RKO (cell line): ENCODE measurements around the gene PNPLA1.
"Not testable (repeated sequence)": the region's sequence is repeated elsewhere in the genome, so short reads cannot be mapped to it uniquely, and the experiment has no call there.

Experiments
- DNase-seq: peaks from one replicate; pipeline ENCODE4 v3.0.0-alpha.2; 2016; ENCODE audit warnings: low spot score

Gene PNPLA1

DNA sequence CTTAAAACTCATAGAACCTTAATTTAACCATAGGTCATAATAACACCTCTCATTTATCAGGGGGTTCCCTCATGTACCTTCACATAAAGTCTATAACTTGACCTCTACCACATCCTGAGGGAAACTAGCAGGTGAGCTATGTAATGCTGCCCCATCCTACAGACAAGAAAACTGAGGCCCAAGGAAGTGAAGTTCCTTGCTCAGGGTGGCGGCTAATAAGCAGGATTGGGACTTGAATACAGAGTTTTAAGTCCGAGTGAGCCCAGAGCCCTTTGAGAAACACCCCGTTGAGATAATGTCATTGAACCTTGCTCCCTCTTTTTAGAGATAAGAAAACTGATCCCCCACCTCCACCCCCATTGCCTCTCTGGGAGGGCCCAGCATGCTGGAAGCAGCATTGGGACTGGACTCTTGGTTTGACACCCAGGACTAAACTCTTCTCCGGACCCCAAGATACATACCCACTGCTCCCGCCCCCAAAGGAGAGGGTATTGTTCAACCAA is 66.4 kb downstream of the PNPLA1 start:
- no peak for DNase-seq

DNA sequence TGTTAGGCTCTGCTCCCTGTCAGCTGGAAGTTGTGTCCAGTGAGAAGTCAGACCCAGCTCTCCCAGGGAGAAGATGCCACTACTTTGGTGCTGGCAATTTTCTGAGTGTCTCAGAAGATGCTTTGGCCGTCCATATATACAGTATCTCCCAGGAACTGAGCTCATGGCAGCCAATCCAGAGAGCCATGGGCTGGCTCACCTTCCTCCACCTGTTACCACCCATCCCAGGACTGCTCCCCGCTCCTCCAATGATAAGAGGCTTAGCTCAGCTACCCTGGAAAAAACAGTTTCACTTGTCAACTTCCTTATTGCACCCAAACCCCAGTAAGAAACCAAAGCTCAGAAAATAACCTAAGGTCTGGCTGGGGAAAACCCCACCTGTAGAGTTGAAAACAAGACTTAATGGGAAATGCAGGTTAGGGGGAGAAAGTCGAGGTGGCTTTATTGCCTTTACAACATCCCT is 67.0 kb downstream of the PNPLA1 start, which contains the start of gene BNIP5:
TSS of gene BNIP5 (minus strand) at position 110 of the 463 bp plus-strand sequence. CDS start 6,198 bp downstream, outside the sequence.
- DNase-seq = no peak

DNA sequence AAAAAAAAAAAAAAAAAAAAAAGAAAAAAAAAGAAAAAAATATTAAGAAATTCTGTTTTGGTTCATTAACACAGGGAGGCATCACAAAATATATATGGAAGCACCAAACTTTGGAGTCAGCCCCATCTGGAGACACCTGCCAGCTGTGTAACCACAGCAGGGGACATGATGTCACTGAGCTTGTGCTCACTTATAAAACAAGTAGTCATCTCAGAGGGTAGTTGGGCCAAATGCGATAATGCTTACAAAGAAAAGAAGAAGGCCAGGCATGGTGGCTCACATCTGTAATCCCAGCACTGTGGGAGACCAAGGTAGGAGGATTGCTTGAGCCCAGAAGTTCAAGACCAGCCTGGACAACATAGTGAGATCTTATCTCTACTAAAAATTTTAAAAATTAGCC is 68.0 kb downstream of the PNPLA1 start:
- DNase-seq = peak; percentile 12

DNA sequence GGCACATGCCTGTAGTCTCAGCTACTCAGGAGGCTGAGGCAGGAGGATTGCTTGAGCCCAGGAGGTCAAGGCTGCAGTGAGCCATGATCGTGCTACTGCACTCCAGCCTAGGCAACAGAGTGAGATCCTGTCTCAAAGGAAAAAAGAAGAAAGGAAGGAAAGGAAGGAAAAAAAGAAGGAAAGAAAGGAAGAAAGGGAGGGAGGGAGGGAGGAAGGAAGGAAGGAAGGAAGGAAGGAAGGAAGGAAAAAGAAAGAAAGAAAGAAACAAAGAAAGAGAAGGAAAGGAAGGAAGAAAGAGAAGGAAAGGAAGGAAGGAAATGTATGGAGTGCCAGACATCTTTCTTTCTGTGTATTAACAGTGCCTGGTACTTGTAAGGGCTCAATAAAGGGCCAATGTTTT is 68.4 kb downstream of the PNPLA1 start:
- DNase-seq = not testable (repeated sequence)

DNA sequence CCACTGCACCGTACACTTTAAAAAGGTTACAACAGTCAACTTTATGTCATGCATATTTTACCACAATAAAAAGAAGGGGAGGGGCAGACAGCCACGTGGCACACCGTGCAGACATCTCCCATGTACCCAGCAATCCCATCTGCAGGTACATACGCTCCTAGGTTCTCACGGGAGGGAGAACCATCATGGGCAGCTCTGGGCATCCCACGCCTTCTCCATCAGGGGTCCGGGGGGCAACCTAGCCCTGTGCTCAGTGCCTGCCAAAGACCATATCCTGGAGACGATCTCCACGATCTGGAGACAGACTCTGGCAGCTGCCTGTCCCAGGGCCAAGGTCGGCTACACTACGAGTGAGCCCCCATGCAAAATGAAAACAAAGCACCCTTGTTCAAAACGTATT is 69.3 kb downstream of the PNPLA1 start:
- DNase-seq = no peak

DNA sequence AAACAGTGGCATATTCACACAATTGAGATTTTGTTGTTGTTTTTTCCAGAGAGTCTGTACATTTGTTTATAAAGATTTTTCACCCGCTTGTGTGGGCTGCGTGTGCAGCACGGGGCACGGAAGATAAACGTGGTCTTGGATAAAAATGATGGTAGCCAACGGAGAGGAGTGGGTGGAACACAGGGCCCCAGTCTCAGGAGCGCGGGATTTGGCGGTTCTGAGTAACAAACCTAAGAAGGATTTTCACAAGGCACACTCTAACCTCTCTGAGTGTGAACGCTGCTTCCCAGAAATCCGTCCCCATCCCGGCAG is 70.4 kb downstream of the PNPLA1 start:
- no peak for DNase-seq

DNA sequence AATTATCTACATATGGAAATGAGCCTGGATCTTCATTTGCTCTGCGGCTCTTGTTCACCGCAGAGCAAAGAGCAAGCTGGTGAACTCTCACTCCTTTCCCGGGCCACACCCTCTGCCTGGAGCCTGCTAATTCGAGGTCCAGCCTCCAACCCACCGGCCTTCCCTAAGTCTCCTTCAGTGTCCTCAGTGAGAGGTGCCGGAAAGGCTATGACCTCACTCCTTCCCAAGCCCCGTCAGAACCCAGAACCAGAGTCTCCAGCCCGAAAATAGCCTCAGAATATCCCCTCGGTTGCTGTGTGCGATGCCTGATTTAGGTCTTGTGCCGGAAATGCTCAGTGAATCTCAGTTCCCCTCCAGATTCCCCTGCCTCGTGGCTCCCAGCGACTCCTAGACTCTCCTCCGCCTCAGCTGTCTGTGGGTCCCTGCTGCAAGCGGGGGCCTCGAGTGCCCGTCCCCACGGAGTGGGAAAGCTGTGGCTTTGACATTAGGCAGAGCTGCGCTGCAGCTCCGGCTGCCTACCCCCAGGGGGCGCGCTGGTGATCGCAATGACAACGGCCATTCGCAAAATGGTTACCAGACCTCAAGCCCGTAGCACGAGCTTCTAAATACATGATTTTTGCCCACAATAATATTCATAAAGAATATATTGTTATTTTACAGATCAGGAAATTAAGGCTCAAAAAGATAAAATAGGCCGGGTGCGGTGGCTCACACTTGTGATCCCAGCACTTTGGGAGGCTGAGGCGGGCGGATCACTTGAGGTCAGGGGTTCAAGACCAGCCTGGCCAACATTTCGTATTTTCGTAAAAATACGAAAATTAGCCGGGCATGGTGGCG is 71.0 kb downstream of the PNPLA1 start:
- DNase-seq = peak; percentile 59

DNA sequence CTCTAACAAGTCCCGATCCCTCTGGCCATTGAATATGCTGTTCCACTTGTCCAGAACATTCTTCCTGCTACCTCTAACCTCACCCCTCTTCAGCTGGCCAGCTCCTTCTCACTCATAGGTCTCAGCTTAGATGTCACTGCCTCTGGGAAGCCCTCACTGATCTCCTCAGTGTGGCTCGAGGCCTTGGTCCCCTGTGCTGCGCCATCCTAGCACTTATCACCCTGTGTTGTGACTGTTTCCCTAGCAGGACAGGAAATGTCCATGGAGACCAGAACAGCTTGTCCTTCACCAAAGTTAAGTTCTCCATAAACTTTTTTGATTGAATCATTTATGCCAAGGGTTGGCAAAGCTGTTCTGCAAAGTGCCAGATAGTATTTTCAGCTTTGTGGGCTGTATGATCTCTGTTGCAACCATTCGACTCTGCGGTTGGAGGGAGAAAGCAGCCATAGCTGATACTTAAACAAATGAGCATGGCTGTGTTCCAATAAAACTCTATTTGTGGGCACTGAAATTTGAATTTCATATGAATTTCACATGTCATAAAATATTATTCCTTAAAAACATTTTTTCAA is 73.3 kb downstream of the PNPLA1 start:
- no peak for DNase-seq

DNA sequence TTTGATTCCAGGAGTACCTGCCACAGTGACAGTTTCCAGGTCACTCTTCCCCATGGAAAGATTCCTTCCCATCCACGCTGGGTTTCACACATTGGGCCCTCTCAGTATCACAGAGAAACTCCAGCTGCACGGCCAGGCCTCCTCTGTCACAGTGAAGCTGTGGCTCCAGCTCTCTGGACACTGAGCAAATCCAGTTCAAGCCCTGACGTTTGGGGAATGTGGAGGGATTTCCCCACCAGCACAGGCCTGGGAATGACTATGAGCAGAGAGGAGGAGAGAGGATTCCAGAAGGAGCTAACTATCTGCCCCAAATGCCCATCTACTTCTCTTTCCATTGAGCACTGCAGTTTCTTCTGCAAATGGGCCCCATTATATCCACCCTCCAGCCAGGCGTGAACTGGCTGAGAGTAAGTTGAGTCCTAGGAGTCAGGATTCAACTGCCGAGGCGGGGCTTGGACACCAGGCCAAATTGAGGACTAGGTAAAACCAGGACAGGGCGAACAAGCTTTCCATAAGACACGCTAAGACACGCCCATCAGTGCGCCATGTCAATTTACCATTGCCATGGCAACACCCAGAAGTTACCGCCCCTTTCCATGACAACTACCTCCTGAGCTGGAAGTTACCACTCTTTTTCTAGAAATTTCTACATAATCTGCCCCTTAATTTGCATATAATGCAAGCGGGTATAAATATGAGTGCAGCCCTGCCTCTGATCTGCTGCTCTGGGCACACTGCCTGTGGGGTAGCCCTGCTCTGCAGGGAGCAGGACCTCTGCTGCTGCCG is 76.0 kb downstream of the PNPLA1 start:
- DNase-seq = no peak

DNA sequence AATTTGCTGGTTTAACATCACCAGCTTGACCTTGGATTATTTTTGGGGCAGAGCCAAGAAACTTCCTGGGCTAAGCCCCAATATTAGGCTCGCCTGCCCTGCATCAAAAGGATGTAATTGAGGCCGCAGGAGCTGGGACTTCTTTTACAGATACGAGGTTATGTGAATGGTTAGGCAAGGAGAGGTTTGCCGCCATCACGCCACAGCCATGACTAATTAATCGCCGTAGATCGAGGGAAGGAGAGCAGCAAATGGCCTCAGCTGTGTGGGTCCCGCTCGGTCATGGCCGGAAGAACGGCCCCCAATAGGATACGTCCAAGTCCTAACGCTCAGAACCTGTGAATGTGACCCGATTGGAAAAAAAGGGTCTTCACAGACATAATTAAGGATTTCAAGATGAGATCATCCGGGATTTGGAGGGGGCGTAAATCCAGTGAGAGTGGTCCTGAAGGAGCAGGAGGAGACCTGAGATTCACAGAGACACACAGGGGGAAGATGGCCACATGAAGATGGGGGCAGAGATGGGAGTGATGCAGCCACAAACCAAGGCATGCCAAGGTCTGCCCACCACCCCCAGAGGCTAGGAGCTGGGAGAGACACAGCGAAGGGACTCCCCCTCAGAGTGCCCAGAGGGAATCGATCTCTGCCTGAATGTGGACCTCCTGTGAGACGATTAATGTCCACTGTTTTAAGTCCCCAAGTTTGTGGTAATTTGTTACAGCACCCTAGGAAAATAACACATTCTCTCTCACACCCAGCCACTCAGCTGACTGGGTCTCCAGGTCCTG is 76.8 kb downstream of the PNPLA1 start:
- DNase-seq = no peak

DNA sequence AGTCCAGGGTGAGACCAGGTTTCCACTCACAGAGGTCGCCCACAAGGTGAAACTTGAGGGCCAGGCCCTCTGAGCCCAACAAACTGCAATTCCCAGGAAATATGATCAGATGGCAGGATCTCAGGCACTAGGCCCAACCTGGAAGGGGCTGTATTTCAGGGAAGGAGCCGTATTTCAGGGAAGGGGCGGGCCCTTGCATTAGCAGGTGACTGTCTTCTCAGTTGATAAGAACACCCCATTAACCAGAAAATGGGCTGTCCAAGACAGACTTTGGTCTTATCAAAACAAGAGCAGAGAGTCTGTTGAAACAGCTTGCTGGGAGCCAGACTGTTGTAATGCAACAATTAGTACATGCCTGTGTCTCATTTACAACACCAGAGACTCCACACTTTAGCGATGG is 77.8 kb downstream of the PNPLA1 start:
- DNase-seq = no peak

DNA sequence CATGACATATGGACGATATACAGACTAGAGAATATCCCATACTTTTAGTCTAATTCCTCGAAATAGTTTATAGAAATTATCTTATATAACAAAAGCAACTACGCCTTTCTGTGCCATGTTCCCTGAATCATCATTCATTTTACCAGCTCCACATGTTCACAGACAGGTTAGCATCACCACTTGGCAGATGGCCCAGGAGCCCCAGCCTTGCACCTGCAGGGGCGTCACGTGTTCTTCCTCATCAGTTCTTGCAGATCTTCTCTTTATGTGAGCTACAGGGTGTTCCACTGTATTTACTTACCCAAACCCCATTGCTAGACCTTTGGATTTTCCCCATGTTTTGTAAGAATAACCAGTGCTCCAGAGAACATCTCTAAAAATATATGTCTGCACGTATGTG is 79.4 kb downstream of the PNPLA1 start:
- DNase-seq = no peak

DNA sequence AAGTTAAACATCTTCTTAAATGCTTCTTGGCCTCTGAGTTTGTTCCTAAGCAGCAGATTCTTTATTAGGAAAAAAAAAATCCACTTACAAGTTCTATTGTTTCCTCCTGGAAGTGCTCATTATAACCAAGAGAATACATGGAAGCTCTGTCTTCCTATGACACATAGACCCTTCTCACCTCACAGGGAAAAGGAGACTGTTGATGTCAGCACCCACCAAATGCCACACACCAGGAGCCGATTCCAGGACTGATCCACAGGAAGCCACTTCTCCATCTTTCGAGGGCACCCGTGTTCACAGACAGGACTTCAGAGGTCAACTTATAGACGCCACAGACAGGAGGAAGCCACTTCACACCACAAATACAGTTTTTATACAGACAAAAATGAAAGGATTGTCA is 80.2 kb downstream of the PNPLA1 start:
- DNase-seq = no peak

DNA sequence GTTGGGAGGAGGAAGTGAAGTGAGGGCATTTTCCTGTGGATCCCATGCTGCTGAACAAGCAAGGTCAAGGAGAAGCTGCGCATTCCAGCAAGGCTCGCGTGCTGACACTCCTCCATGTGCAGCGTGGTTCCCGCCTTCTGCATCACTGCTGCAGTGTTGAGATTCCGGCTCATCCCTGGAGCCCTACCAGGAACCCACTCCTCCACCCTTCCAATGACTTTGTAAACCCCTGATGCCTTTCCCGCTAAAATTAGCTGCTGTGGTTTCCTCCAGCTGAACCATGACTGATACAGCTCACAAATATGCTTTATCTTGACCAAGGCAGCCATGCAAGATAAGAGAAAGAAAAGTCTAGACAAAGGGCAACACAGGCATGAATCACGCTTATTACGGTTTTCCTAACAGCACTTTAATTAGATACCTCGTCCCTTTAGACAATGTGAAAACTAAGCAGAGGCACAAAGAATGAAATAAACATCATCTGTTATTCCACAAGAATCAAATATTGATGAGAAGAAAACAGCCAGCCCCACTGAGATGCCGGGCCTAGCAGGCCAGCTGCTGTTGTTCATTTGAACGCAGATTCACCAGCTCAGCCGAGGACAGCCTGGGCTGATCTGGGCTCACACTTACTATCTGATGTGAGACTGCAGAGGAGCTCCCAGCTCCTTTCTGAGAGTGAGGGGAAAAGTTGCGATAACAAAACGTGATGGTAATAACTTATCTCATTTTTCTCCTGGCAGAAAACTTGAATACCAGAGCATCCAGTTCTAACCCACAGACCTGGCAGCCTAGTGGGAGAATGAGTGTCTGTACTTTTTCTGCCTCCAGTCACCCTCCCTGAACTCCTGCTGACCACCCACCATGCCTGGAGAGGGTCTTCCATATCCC is 81.1 kb downstream of the PNPLA1 start:
- DNase-seq = no peak

DNA sequence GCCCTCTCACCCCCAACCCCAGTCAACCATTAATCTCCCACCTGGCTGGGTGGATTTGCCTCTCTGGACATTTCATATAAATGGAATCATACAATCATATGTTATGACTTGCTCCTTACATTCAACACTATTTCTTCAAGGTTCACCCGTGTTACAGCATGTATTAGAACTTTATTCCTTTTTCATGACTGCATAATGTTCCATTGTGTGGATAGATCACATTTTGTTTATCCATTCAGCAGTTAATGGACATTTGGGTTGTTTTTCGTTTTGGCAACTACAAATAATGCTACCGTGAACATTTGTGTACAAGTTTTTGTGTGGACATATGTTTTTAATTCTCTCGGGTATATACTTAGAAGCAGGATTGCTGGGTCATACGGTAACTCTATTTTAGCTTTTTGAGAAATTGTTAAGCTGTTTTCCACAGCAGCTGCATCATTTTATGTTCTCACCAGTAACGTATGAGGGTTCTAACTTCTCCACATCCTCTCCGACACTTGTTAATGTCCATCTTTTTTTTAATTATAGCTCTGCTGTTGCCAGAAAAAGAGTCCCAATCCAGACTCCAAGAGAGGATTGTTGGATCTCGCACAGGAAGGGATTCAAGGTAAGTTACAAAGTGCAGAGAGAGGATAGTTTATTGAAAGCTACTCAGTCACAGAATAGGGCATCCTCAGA is 82.8 kb downstream of the PNPLA1 start:
- no peak for DNase-seq

DNA sequence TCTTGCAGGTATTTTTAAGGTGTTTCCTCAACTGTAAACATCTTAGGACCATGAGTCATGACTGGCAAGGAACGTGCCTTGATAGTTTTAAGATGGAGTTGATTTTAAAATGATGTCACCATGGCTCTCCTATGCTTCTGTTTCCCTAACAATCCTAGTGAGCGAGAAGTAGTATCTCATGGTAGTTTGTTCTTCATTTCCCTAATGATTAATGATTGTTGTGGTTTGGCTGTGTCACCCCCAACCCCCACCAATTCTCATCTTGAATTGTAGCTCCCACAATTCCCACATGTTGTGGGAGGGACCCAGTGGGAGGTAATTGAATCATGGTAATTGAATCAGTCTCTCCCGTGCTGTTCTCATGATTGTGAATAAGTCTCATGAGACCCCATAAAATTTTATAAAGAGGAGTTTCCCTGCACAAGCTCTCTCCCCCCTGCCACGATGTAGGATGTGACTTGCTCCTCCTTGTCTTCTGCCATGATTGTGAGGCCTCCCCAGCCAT is 83.6 kb downstream of the PNPLA1 start:
- no peak for DNase-seq

DNA sequence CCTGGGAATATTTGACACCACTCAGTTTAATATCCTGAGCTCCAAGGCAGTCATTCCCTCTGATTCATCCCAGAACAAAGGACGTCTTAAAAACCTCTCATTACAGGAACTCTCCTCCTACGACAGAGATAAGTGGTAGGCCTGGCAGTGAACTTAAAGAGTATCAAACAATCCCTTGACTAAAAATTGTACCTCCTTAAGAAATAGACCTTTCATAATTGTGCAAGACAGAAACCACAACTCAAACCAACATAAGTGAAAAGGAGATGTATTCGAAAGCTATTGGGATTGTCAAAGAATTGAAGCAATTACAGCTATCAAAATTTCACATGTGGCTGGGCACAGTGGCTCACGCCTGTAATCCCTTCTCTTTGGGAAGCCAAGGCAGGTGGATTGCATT is 86.0 kb downstream of the PNPLA1 start:
- DNase-seq = no peak

DNA sequence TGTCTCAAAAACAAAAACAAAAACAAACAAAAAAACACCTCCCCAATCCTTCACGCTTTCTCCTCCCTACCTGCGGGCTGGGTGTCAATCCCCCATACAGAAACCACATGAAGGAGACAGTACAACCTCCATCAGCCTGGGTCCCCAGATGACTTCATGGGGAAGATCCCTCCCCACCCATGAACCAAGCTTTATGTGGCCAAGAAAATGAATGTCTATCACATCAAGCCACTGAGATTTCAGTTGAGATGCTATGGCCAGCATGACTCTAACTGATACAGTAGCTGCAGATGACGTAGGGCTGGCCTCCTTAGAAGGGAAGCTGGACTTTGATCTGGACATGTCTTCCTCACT is 88.0 kb downstream of the PNPLA1 start:
- no peak for DNase-seq
